NCI-H345 treated with DMSO at 0.1 percent for 48 hours (cell line): Measurements from ENCODE around the gene EFCC1.

Source experiments
- DNase-seq: peaks from one replicate; lab custom pipeline; 2025; ENCODE audit not compliant: unreplicated experiment; lab: John Stamatoyannopoulos, UW

EFCC1 gene

GRCh38 chr3:128994173-128994512 lies 7.0 kb upstream of the EFCC1 start:
- DNase-seq, result no peak

GRCh38 chr3:128994581-128995546 lies 6.2 kb upstream of the EFCC1 start:
- DNase-seq, result no peak

- DNase-seq, result no peak
These were observed 5.4 kb upstream of the EFCC1 start for GRCh38 chr3:128995737-128996136.

GRCh38 chr3:128996200-128996599 lies 4.9 kb upstream of the EFCC1 start:
- no peak for DNase-seq

- DNase-seq, result no peak
These were observed 4.4 kb upstream of the EFCC1 start for GRCh38 chr3:128996726-128997125.

- no peak for DNase-seq
These were observed 3.5 kb upstream of the EFCC1 start for GRCh38 chr3:128997486-128998133.

- DNase-seq, result no peak
These were observed 2.5 kb upstream of the EFCC1 start for GRCh38 chr3:128998561-128998960.

GRCh38 chr3:128999102-128999501 lies 2.0 kb upstream of the EFCC1 start:
- no peak for DNase-seq

GRCh38 chr3:129000742-129001100 lies 383 bp upstream of the EFCC1 start:
- DNase-seq, result no peak

GRCh38 chr3:129001806-129002572 lies 885 bp downstream of the EFCC1 start:
- no peak for DNase-seq

GRCh38 chr3:129002573-129003569 lies 1.8 kb downstream of the EFCC1 start:
- DNase-seq, result no peak

- DNase-seq, result no peak
These were observed 2.5 kb downstream of the EFCC1 start for GRCh38 chr3:129003578-129004112.

- no peak for DNase-seq
These were observed 3.7 kb downstream of the EFCC1 start for GRCh38 chr3:129004639-129005295.

- no peak for DNase-seq
These were observed 4.6 kb downstream of the EFCC1 start for GRCh38 chr3:129005526-129006303.

- no peak for DNase-seq
These were observed 5.8 kb downstream of the EFCC1 start for GRCh38 chr3:129006864-129007263.

- DNase-seq, result no peak
These were observed 6.7 kb downstream of the EFCC1 start for GRCh38 chr3:129007792-129008191.

GRCh38 chr3:129009266-129009665 lies 8.2 kb downstream of the EFCC1 start:
- DNase-seq, result no peak

GRCh38 chr3:129010310-129010956 lies 9.3 kb downstream of the EFCC1 start:
- DNase-seq, result no peak
